Raji (cell line): ENCODE measurements around the gene EPB41L1.

Experiments used
- POLR2A ChIP-seq: IDR thresholded peaks from 2 replicates; pipeline ENCODE4 v1.6.1; 2011; ENCODE audit warnings: low read depth, low read length, control low read depth; ENCODE audit not compliant: insufficient read depth

EPB41L1 gene

GRCh38 chr20:36119537-36119936, 35.0 kb upstream of the EPB41L1 start:
- no peak for TF ChIP-seq POLR2A

- no peak for TF ChIP-seq POLR2A
Observed at GRCh38 chr20:36120241-36120640, 34.3 kb upstream of the EPB41L1 start.

- no peak for TF ChIP-seq POLR2A
Observed at GRCh38 chr20:36120991-36121390, 33.5 kb upstream of the EPB41L1 start.

GRCh38 chr20:36121981-36122930, 32.3 kb upstream of the EPB41L1 start:
- TF ChIP-seq POLR2A = no peak

- no peak for TF ChIP-seq POLR2A
Observed at GRCh38 chr20:36122931-36123288, 31.6 kb upstream of the EPB41L1 start.

GRCh38 chr20:36125097-36125496, 29.4 kb upstream of the EPB41L1 start:
- TF ChIP-seq POLR2A = no peak

- no peak for TF ChIP-seq POLR2A
Observed at GRCh38 chr20:36126836-36127527, 27.6 kb upstream of the EPB41L1 start.

- no peak for TF ChIP-seq POLR2A
Observed at GRCh38 chr20:36128463-36129159, 25.9 kb upstream of the EPB41L1 start.

GRCh38 chr20:36129160-36129543, 25.4 kb upstream of the EPB41L1 start:
- no peak for TF ChIP-seq POLR2A

- TF ChIP-seq POLR2A = no peak
Observed at GRCh38 chr20:36130390-36130789, 24.1 kb upstream of the EPB41L1 start.

- no peak for TF ChIP-seq POLR2A
Observed at GRCh38 chr20:36132802-36133211, 21.7 kb upstream of the EPB41L1 start.

- TF ChIP-seq POLR2A = no peak
Observed at GRCh38 chr20:36133821-36134220, 20.7 kb upstream of the EPB41L1 start.

GRCh38 chr20:36135159-36135558, 19.4 kb upstream of the EPB41L1 start:
- no peak for TF ChIP-seq POLR2A

GRCh38 chr20:36135821-36136220, 18.7 kb upstream of the EPB41L1 start:
- TF ChIP-seq POLR2A = no peak

- TF ChIP-seq POLR2A = no peak
Observed at GRCh38 chr20:36141310-36141709, 13.2 kb upstream of the EPB41L1 start.

GRCh38 chr20:36144336-36144735, 10.2 kb upstream of the EPB41L1 start:
- TF ChIP-seq POLR2A = no peak
